ENCODE results near the gene SLCO2B1. TPM values are rescaled to one million over a fixed set of nuclear protein-coding genes. Genes with fewer than 3 reads are reported as not detected.
A peak's percentile ranks its signal among the peaks of the same experiment; 100 is the strongest.
"Not testable (repeated sequence)": the region's sequence is repeated elsewhere in the genome, so short reads cannot be mapped to it uniquely, and the experiment has no call there.

The SLCO2B1 gene, protein sequence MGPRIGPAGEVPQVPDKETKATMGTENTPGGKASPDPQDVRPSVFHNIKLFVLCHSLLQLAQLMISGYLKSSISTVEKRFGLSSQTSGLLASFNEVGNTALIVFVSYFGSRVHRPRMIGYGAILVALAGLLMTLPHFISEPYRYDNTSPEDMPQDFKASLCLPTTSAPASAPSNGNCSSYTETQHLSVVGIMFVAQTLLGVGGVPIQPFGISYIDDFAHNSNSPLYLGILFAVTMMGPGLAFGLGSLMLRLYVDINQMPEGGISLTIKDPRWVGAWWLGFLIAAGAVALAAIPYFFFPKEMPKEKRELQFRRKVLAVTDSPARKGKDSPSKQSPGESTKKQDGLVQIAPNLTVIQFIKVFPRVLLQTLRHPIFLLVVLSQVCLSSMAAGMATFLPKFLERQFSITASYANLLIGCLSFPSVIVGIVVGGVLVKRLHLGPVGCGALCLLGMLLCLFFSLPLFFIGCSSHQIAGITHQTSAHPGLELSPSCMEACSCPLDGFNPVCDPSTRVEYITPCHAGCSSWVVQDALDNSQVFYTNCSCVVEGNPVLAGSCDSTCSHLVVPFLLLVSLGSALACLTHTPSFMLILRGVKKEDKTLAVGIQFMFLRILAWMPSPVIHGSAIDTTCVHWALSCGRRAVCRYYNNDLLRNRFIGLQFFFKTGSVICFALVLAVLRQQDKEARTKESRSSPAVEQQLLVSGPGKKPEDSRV
- total RNA-seq, result under 0.01 TPM in 1 of 2 replicates, not detected in the other

DNA sequence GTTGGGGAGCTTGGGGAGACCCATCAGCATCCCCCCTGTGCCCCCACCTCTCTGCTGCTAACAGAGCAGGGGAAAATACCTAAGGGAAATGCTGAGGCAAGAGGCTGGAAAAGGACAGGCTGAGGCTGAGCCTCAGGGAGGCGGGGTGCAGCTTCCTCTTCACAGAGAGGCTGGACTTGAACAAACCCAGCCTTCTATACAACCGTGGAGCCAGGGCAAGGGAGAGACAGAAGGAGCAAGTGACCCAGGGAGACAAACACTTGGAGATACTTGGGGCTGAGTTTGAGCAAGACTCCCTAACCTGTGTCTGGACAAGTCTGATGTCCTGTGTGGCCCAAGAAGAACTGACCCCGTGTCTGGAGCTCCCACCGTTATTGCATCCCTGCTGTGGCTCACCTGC, at the start of gene SLCO2B1:
TSS of gene SLCO2B1 (plus strand) at position 229 of the 400 bp plus-strand sequence. CDS start 275 bp downstream, outside the sequence.
- DNase-seq (ENCODE audit: low read depth), result no peak
- H3K4me3 ChIP-seq (ENCODE audit: low read depth, low read length), result no peak within 1 kb of the TSS
- TF ChIP-seq, protein P1, sequence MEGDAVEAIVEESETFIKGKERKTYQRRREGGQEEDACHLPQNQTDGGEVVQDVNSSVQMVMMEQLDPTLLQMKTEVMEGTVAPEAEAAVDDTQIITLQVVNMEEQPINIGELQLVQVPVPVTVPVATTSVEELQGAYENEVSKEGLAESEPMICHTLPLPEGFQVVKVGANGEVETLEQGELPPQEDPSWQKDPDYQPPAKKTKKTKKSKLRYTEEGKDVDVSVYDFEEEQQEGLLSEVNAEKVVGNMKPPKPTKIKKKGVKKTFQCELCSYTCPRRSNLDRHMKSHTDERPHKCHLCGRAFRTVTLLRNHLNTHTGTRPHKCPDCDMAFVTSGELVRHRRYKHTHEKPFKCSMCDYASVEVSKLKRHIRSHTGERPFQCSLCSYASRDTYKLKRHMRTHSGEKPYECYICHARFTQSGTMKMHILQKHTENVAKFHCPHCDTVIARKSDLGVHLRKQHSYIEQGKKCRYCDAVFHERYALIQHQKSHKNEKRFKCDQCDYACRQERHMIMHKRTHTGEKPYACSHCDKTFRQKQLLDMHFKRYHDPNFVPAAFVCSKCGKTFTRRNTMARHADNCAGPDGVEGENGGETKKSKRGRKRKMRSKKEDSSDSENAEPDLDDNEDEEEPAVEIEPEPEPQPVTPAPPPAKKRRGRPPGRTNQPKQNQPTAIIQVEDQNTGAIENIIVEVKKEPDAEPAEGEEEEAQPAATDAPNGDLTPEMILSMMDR (IDR thresholded peaks at IDR 0.05; ENCODE audit: insufficient read depth, low read depth, low read length), result no peak

DNA sequence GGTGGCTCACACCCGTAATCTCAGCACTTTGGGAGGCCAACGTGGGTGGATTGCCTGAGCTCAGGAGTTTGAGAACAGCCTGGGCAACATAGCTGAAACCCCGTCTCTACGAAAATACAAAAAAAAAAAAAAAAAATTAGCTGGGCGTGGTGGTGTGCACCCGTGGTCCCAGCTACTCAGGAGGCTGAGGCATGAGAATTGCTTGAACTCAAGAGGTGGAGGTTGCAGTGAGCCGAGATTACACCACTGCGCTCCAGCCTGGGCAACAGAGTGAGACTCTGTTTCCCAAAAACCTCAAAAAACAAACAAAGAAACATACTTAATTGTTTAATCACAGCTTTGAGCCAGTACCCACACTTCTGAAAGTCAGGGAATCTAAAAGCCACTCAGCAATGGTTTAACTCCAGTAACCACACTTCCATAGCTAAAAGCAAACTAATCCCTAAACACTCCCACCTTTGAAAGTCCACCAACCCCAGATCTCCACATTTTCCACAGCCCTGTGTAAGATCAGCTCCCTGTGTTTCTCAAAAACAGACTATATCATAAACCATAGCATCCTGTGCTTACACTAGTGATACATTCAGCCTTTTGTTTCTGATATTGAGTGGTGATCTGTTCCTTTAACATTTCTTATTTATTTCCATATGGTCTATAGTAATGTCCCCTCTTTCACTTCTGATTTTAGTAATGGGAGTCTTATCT, 49.3 kb upstream of the SLCO2B1 start:
- H3K4me3 ChIP-seq (ENCODE audit: low read depth, low read length), result no peak overlapping the region
- DNase-seq (ENCODE audit: low read depth), result no peak
- TF ChIP-seq, protein P1 (IDR thresholded peaks at IDR 0.05; ENCODE audit: insufficient read depth, low read depth, low read length), result no peak

- no peak overlapping the region for H3K4me3 ChIP-seq (ENCODE audit: low read depth, low read length)
- TF ChIP-seq, protein P1 (IDR thresholded peaks at IDR 0.05; ENCODE audit: insufficient read depth, low read depth, low read length), result no peak
- DNase-seq (ENCODE audit: low read depth), result peak; percentile 74
These were observed 47.4 kb upstream of the SLCO2B1 start for GRCh38 chr11:75103380-75104026.

DNA sequence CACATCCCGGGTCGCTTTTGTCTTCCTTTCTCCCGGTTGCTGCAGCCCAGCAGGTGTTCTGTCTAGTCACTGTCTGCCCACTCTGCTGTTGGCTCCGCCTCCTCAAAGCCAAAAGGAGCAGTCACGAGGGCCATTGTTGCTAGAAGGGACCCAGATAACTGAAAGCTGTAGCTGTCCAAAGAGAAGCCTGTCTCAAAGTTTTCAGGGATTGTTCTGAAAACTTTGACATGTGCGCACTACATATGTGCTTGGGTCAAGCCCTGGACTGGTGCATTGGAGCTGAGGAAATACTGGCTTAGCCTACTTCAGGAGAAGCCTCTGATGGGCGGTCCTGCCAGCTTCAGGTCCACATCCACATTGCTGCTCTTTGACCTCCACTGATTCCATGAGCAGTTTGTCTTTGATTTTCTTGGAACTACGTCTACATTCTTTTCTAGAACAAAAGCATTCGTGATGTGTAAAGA, 45.4 kb upstream of the SLCO2B1 start:
- DNase-seq (ENCODE audit: low read depth), result no peak
- no peak overlapping the region for H3K4me3 ChIP-seq (ENCODE audit: low read depth, low read length)
- TF ChIP-seq, protein P1 (IDR thresholded peaks at IDR 0.05; ENCODE audit: insufficient read depth, low read depth, low read length), result no peak

DNA sequence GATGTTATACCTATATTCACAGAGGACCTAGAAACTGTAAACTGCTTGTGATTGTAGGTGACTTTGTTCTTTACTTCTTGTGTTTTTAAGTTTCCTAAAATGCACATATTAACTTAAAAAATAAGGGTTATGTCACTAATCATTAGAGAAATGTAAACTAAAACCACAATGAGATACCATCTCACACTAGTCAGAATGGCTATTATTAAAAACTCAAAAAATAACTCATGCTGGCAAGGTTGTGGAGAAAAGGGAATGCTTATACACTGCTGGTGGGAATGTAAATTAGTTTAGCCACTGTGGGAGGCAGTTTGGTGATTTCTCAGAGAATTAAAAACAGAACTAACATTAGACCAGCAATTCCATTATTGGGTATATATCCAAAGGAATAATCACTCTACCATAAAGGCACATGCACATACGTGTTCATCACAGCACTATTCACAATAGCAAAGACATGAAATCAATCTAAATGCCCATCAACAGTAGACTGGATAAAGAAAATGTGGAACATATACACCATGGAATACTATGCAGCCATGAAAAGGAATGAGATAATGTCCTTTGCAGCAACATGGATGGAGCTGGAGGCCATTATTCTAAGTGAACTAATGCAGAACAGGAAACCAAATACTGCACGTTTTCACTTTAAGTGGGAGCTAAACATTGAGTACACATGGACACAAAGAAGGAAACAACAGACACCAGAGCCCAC, 44.8 kb upstream of the SLCO2B1 start:
- peak; percentile 23 for DNase-seq (ENCODE audit: low read depth)

DNA sequence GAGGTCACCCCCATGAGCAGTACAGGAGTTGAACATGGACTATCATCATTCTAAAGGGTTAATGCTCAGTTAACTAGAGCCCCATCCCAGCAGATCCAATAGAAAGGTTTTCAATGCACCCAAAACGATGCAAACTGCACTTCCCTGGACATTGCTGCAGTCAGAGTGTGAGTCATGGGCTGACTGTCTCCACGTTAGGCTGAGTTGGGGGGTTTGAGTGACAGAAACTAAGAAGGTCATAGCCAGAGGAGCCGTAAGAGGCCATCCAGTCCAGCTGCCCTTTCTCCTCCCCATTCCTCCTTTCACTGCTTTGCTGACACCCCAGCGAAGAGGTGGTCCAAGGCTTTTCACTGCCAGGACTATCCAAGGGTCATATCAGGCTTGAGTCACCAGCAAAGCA, 43.7 kb upstream of the SLCO2B1 start:
- TF ChIP-seq, protein P1 (IDR thresholded peaks at IDR 0.05; ENCODE audit: insufficient read depth, low read depth, low read length), result no peak
- no peak overlapping the region for H3K4me3 ChIP-seq (ENCODE audit: low read depth, low read length)
- DNase-seq (ENCODE audit: low read depth), result no peak

More for the DNA sequence above, 44.8 kb upstream of the SLCO2B1 start:
- H3K4me3 ChIP-seq (ENCODE audit: low read depth, low read length), result not testable (repeated sequence)

Data from fibroblast of villous mesenchyme (primary cell).